Suprapubic skin (tissue), 4 donors: ENCODE measurements around the gene KLHL41. TPM values are rescaled to one million over a fixed set of nuclear protein-coding genes. Genes with fewer than 3 reads are reported as not detected.

Experiments used
- DNase-seq, 2 donors: peaks; one replicate each; pipeline ENCODE4 v3.0.0-alpha.2; 2019; ENCODE audit warnings: low spot score in 2 of 2
- H3K27ac ChIP-seq: fragments of 200-600 bp; sonication (generic); one replicate; pipeline ENCODE4 v1.5.1; 2019
- H3K27me3 ChIP-seq: fragments of 200-600 bp; sonication (generic); one replicate; pipeline ENCODE4 v1.5.1; 2019
- H3K36me3 ChIP-seq: fragments of 200-600 bp; sonication (generic); one replicate; pipeline ENCODE4 v1.5.1; 2019
- H3K4me1 ChIP-seq: fragments of 200-600 bp; sonication (generic); one replicate; pipeline ENCODE4 v1.5.1; 2019
- H3K4me3 ChIP-seq: fragments of 200-600 bp; sonication (generic); one replicate; pipeline ENCODE4 v1.5.1; 2019; ENCODE audit warnings: mild to moderate bottlenecking
- H3K9me3 ChIP-seq: fragments of 200-600 bp; sonication (generic); one replicate; pipeline ENCODE4 v1.5.1; 2019
- EP300 ChIP-seq: sonication (generic); formaldehyde crosslinking; IDR thresholded peaks from one replicate; pipeline ENCODE4 v1.6.1; 2017; ENCODE audit warnings: antibody characterized with exemption
- POLR2A ChIP-seq, 2 donors: fragments of 450-650 bp; IDR thresholded peaks; one replicate each; pipeline ENCODE4 v1.6.1; 2017; ENCODE audit warnings: antibody characterized with exemption in 2 of 2, mild to moderate bottlenecking in 2 of 2, moderate library complexity in 2 of 2
- POLR2AphosphoS5 ChIP-seq, 3 donors: sonication (generic); formaldehyde crosslinking; IDR thresholded peaks; one replicate each; pipeline ENCODE4 v1.6.1; 2017; ENCODE audit warnings: antibody characterized with exemption in 3 of 3
- WGBS: methylation state at CpG from one replicate; pipeline ENCODE4 v1.1.5; 2018; 5-methylcytosine and 5-hydroxymethylcytosine counted together
- total RNA-seq, 4 donors: library from RNA; depleted of rRNA; stranded (reverse); fragments of >200 nt; gene quantifications; one replicate each; pipeline ENCODE4 v1.1.0, GENCODE V29; 2016
- TF ChIP-seq, protein P1 (sequence below), 2 donors: fragments of 200-600 bp in 1 of 2; fragments of 450-650 bp in 1 of 2; sonication (generic) in 1 of 2; IDR thresholded peaks; one replicate each; pipeline ENCODE4 v1.5.1; 2016 to 2019; ENCODE audit warnings: antibody characterized with exemption in 2 of 2, mild to moderate bottlenecking in 1 of 2, moderate library complexity in 1 of 2

Gene KLHL41
- total RNA-seq, 4 donors from 2014 or later = 0.36 to 1.2 (median 0.58) TPM

DNA sequence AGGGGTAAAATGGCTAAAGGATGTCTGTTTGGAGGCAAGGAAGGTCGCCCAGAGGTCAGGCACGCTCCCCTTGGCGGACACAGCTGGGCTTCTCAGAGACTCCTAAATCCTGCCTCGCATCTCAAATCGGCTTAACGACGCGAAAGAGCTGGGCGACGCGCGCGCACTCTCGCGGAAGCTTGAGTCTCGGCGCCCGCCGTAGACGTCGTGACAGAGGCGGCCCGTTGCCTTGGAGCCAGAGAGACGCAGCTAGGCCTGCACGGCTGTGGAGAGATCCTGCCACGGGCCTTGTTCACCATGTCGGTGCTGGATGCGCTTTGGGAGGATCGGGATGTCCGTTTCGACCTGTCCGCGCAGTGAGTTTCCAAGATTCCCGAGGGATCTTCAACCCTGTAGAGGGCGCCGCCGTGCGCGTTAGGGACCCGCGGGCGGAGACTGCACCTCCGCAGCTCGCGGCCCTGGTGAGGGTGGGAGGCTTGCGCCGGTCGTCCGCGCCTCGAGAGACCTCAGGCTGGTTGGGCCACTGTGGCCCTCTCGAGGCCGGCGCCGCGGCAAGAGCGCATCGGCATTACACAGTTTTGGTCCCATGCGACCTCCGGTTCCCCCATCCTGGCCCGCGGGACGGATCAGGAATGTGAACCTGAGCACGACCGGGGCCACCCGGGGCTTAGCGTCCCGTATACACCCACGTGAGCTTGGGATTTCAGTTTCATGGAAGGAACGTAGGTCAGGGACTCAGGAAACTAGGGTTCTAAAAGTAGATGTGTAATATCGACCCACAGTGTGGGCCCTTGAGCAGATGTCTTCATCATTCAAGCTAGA is 30.0 kb upstream of the KLHL41 start, which contains the start of gene BBS5:
TSS of gene BBS5 (plus strand) at position 238 of the 822 bp plus-strand sequence. CDS start at position 298, 60 bp downstream.
- Histone ChIP-seq H3K36me3 (peaks cover 22% of the 10 kb centered on the region), H3K27ac (peak within 1 kb of the TSS; percentile 12), H3K4me3 (peak within 1 kb of the TSS; percentile 74), H3K27me3 (no peaks in the 10 kb centered on the region), H3K9me3 (no peaks in the 10 kb centered on the region), H3K4me1 (peaks cover 11% of the 10 kb centered on the region)
- TF ChIP-seq POLR2AphosphoS5 (IDR thresholded peaks at IDR 0.05) = peak in 2 of 3 donors; percentile 13 to 45
- no peak for TF ChIP-seq EP300
- TF ChIP-seq, protein P1, sequence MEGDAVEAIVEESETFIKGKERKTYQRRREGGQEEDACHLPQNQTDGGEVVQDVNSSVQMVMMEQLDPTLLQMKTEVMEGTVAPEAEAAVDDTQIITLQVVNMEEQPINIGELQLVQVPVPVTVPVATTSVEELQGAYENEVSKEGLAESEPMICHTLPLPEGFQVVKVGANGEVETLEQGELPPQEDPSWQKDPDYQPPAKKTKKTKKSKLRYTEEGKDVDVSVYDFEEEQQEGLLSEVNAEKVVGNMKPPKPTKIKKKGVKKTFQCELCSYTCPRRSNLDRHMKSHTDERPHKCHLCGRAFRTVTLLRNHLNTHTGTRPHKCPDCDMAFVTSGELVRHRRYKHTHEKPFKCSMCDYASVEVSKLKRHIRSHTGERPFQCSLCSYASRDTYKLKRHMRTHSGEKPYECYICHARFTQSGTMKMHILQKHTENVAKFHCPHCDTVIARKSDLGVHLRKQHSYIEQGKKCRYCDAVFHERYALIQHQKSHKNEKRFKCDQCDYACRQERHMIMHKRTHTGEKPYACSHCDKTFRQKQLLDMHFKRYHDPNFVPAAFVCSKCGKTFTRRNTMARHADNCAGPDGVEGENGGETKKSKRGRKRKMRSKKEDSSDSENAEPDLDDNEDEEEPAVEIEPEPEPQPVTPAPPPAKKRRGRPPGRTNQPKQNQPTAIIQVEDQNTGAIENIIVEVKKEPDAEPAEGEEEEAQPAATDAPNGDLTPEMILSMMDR (IDR thresholded peaks at IDR 0.05) = peak in 1 of 2 donors; percentile 25
- no peak for TF ChIP-seq POLR2A (IDR thresholded peaks at IDR 0.05)
- peak; percentile 82 to 89 for DNase-seq
- 0% methylated on average over 17 of the region's 71 CpGs for WGBS

DNA sequence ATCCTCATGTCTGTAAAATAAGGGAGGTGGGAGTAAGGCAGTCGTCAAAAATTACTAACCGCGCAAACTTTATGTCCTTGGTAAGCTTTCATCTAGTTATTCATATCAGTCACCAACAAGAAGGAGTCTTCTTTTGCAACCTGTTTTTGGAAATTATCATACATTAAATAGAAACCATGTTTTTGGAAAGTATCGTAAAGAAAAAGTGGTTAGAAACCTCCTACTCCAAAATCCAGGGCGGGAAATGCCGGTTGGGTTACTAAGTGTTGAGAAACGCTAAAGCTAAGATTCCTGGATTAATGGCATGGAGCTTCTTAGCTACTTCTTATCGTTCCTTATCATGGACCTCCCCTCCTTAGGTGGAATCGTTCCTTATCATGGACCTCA is 29.4 kb upstream of the KLHL41 start:
- Histone ChIP-seq H3K9me3 (no peaks in the 10 kb centered on the region), H3K27me3 (no peaks in the 10 kb centered on the region), H3K27ac (no peak overlapping the region), H3K36me3 (peaks cover 28% of the 10 kb centered on the region), H3K4me1 (peaks cover 11% of the 10 kb centered on the region), H3K4me3 (peak overlapping the region; percentile 74)
- 14% methylated on average over 9 of the region's 9 CpGs for WGBS
- no peak for DNase-seq
- no peak for TF ChIP-seq POLR2AphosphoS5 (IDR thresholded peaks at IDR 0.05)
- no peak for TF ChIP-seq POLR2A (IDR thresholded peaks at IDR 0.05)
- TF ChIP-seq, protein P1 (IDR thresholded peaks at IDR 0.05) = no peak
- TF ChIP-seq EP300 = no peak

DNA sequence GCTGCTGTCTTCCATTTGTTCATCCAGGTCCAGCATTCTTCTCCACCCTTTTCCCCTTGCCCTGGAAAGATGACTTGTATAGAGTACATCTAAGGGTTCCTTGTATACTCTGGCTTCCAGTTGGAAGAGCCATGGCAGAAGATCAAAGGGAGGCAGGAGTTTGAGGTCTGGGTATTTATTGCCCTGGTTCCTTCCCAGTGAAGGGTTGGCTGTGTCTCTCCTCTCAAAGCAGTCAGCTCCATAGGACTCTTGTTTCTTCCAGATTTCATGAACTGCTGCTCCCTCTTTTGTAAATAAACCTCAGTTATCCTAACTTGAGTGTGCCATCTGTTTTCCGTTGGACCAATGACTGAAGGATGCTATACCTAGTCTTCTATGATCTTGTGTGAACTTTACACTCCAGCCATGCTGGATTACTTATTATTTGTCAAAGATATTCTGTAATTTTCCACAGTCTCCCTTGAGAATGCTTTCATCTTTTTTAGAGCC is 23.8 kb upstream of the KLHL41 start:
- Histone ChIP-seq H3K27me3 (no peaks in the 10 kb centered on the region), H3K36me3 (peaks cover 47% of the 10 kb centered on the region), H3K27ac (no peak overlapping the region), H3K9me3 (no peaks in the 10 kb centered on the region), H3K4me1 (no peaks in the 10 kb centered on the region), H3K4me3 (no peak overlapping the region)
- DNase-seq = no peak
- 91% methylated on average over 1 of the region's 1 CpG for whole genome bisulfite sequencing
- TF ChIP-seq POLR2AphosphoS5 (IDR thresholded peaks at IDR 0.05) (no peak), POLR2A (IDR thresholded peaks at IDR 0.05) (no peak), EP300 (no peak)
- TF ChIP-seq, protein P1 (IDR thresholded peaks at IDR 0.05) = no peak

DNA sequence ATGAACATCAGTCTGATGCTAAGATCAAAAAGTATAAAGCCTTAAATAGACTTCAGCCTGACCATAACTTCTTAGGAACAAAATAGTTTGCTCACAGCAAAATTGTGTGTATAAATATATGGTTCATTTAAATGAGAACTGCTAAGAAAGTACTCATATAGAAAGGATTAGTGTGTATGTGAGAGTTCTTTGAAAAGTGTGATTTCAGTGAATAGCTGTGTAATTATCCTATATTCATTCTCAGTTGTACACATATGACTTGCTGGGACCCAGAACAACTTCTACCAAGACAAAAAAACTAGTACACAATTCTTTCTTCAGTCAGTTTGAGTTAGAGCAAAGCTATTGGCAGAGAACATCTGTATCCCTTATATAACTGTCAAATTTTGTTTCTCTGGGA is 23.0 kb upstream of the KLHL41 start:
- Histone ChIP-seq H3K4me3 (no peak overlapping the region), H3K27ac (no peak overlapping the region), H3K9me3 (no peaks in the 10 kb centered on the region), H3K27me3 (no peaks in the 10 kb centered on the region), H3K4me1 (no peaks in the 10 kb centered on the region), H3K36me3 (peaks cover 48% of the 10 kb centered on the region)
- no peak for DNase-seq
- TF ChIP-seq POLR2A (IDR thresholded peaks at IDR 0.05) (no peak), EP300 (no peak), POLR2AphosphoS5 (IDR thresholded peaks at IDR 0.05) (no peak)
- TF ChIP-seq, protein P1 (IDR thresholded peaks at IDR 0.05) = no peak

DNA sequence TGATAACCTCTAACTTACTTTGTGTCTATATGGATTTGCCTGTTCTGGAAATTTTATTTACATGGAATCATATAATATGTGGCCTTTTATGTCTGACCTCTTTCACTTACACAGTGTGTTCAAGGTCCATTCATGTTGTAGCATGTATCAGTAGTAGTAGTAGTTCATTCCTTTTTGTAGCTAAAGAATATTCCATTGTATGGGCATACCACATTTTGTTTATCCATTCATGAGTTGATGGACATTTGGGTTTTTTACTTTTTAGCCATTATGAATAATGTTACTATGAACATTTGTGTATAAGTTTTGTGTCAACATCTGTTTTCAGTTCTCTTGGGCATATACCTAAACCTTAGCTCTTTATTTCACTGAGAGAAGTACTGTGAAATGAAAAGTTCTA is 18.7 kb upstream of the KLHL41 start:
- Histone ChIP-seq H3K36me3 (peaks cover 30% of the 10 kb centered on the region), H3K4me3 (no peak overlapping the region), H3K27me3 (no peaks in the 10 kb centered on the region), H3K4me1 (no peaks in the 10 kb centered on the region), H3K9me3 (no peaks in the 10 kb centered on the region), H3K27ac (no peak overlapping the region)
- DNase-seq = no peak
- TF ChIP-seq, protein P1 (IDR thresholded peaks at IDR 0.05) = no peak
- TF ChIP-seq POLR2AphosphoS5 (IDR thresholded peaks at IDR 0.05) = no peak
- TF ChIP-seq EP300 = no peak
- TF ChIP-seq POLR2A (IDR thresholded peaks at IDR 0.05) = no peak
